Mammary epithelial cell (primary cell): Measurements from ENCODE around the gene CHCHD1.

Experiments used
- EZH2 ChIP-seq: IDR thresholded peaks from 2 replicates; pipeline ENCODE4 v1.6.1; 2012; ENCODE audit warnings: low read length, inconsistent platforms, borderline replicate concordance
- TF ChIP-seq, protein P1 (sequence below), 2 donors: IDR thresholded peaks in 1 of 2; conservative IDR thresholded peaks in 1 of 2; 2 replicates each; pipeline ENCODE4 v1.5.1; 2011 to 2012; ENCODE audit warnings: inconsistent platforms in 2 of 2, low read length in 2 of 2, mild to moderate bottlenecking in 2 of 2, control low read depth in 1 of 2, low read depth in 1 of 2; ENCODE audit not compliant: insufficient read depth in 1 of 2; ENCODE audit errors: extremely low read depth in 1 of 2

DNA sequence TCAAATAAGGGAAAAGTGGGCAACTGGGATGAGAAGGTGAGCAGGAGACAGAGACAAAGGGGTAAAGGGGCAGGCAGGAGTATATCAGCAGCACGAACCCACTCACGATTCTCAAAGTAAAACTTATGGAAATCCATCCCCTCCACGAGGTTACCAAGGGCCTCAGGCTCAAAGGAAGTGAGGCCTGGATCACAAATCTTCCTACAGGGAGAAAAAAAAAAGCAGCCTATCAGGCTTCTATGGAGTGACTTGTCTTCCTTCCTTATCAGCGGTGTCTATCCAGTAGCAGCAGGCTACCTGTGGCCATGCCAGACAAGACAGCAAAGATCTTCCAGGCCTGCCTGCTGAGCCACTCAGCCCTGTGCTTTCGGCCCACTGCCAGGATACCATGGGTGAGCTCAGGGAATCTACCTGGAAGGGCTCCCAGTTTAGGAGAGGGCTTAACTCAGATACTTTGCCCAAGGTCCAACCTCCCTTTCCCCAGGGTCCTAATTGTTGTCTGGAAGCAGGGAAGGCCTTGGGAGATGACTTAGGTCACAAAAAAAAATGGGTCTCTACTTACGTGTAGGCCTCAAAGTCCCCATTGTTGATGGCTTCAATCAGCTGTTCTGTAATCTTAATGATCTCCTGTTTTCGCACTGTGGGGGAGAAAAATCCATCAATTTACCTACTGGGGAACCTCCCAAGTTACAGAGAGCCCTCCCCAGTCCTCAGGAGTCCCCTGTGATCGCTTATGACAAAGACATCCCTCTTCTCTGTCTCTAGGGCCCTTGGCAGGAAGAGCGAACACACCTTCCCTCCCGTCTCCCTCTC lies 35.3 kb downstream of the CHCHD1 start:
- TF ChIP-seq EZH2 = no peak
- TF ChIP-seq, protein P1, sequence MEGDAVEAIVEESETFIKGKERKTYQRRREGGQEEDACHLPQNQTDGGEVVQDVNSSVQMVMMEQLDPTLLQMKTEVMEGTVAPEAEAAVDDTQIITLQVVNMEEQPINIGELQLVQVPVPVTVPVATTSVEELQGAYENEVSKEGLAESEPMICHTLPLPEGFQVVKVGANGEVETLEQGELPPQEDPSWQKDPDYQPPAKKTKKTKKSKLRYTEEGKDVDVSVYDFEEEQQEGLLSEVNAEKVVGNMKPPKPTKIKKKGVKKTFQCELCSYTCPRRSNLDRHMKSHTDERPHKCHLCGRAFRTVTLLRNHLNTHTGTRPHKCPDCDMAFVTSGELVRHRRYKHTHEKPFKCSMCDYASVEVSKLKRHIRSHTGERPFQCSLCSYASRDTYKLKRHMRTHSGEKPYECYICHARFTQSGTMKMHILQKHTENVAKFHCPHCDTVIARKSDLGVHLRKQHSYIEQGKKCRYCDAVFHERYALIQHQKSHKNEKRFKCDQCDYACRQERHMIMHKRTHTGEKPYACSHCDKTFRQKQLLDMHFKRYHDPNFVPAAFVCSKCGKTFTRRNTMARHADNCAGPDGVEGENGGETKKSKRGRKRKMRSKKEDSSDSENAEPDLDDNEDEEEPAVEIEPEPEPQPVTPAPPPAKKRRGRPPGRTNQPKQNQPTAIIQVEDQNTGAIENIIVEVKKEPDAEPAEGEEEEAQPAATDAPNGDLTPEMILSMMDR (conservative IDR thresholded peaks at IDR 0.05 in 1 of 2, IDR thresholded peaks at IDR 0.05 in 1 of 2; ENCODE audit: extremely low read depth in 1 of 2, insufficient read depth in 1 of 2, low read depth in 1 of 2, low read length in 2 of 2) = no peak
